Measurements from ENCODE around the gene NME7.

Gene NME7

GRCh38 chr1:169089776-169090175, 277.8 kb downstream of the NME7 start:
- no peak for DNase-seq (ENCODE audit: low spot score)
- Histone ChIP-seq H3K27ac (no peak overlapping the region), H3K4me3 (no peak overlapping the region)
- no peak for TF ChIP-seq CTCF (IDR thresholded peaks at IDR 0.05)

- DNase-seq (ENCODE audit: low spot score) = no peak
- no peak for TF ChIP-seq CTCF (IDR thresholded peaks at IDR 0.05)
- Histone ChIP-seq H3K4me3 (no peak overlapping the region), H3K27ac (no peak overlapping the region)
Measured at GRCh38 chr1:169087876-169088275, 279.7 kb downstream of the NME7 start.

GRCh38 chr1:169086603-169087455, 280.8 kb downstream of the NME7 start:
- Histone ChIP-seq H3K4me3 (no peak overlapping the region), H3K27ac (peak overlapping the region in 1 of 2 donors; percentile 42)
- TF ChIP-seq CTCF (IDR thresholded peaks at IDR 0.05) = no peak
- no peak for DNase-seq (ENCODE audit: low spot score)

- no peak for TF ChIP-seq CTCF (IDR thresholded peaks at IDR 0.05)
- DNase-seq (ENCODE audit: low spot score) = no peak
- Histone ChIP-seq H3K27ac (no peak overlapping the region), H3K4me3 (no peak overlapping the region)
Measured at GRCh38 chr1:169085911-169086310, 281.7 kb downstream of the NME7 start.
